Omental fat pad (tissue), 4 donors: ENCODE measurements around the gene CSNK1A1. TPM values are rescaled to one million over a fixed set of nuclear protein-coding genes. Genes with fewer than 3 reads are reported as not detected.
"Not testable (repeated sequence)": the region's sequence is repeated elsewhere in the genome, so short reads cannot be mapped to it uniquely, and the experiment has no call there.

Experiments used
- ATAC-seq: fragments of 150-250 bp; one replicate; pipeline ENCODE4 v1.9.1; 2016; ENCODE audit warnings: mild to moderate bottlenecking, moderate library complexity; ENCODE audit not compliant: low FRiP score
- DNase-seq: peaks from one replicate; pipeline ENCODE4 v3.0.0-alpha.2; 2019; ENCODE audit warnings: low spot score
- CTCF ChIP-seq, 3 donors: fragments of 450-650 bp; IDR thresholded peaks; one replicate each; pipeline ENCODE4 v1.5.1; 2016 to 2017; ENCODE audit warnings: antibody characterized with exemption in 3 of 3, mild to moderate bottlenecking in 3 of 3, moderate library complexity in 2 of 3
- total RNA-seq, 4 donors: library from RNA; depleted of rRNA; stranded (reverse); fragments of >200 nt; gene quantifications; one replicate each; pipeline ENCODE4 v1.1.0, GENCODE V29; 2016

The CSNK1A1 gene
- total RNA-seq, 4 donors from 2014 or later: 181 to 292 (median 209) TPM

DNA sequence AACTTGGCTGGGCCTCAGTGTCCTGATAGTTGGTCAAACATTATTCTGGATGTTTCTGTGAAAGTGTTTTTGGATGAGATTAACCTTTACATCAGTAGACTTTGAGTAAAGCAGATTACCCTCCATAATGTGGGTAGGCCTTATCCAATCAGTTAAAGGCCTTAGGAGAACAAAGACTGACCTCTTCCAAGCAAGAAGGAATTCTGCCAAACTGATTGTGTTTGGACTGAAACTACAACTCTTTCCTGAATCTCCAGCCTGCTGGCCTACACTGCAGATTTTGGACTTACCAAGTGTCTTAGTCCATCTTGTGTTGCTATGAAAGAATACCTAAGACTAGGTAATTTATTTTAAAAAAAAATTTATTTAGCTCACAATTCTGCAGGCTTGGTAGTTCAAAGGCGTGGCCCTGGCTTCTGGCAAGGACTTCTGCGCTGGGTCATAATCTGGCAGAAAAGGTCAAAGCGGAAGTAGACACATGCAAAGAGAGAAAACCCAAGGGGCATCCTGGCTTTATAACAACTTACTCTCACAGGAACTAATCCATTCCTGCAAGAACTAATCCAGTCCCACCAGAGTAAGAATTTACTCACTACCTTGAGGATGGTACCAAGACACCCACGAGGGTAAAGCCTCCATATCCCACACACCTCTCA, 21.5 kb upstream of the CSNK1A1 start:
- TF ChIP-seq CTCF (IDR thresholded peaks at IDR 0.05): no peak
- DNase-seq (no peak), ATAC-seq (no peak)

DNA sequence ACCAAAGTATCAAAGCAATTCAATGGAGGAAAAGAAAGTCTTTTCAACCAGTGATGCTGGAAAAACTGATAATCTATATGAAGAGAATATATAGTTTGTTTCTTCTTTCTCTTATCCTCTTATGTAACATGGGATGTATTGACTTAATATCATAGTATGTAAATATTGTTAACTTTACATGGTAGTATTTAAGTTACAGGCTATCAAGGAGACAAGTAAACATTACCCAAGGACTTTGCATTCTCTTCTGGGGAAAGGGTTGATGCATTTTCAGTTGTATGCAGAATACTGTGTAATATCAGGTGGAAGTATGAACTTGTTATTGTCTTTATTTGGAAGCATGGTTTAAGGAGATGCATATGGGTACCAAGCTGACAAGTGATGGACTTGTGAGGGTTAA, 20.9 kb upstream of the CSNK1A1 start:
- ATAC-seq (no peak), DNase-seq (no peak)
- no peak for TF ChIP-seq CTCF (IDR thresholded peaks at IDR 0.05)

DNA sequence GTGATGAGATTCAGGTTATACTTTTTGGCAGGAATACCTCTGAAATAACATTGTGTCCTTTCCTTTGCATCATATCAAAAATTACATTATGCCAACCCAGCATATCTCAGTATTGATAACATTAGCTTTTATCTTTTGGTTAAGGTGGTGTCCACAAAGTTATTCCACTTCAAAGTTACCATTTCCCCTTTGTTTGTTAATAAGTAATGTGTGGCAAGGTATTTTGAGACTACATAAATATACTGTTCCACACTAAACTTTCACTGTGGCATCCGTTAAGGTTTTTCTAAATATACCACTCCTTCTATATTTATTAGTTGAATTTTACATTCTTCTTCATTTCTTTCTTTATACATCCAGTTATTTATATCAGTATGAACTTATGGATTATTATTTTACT, 16.0 kb upstream of the CSNK1A1 start:
- no peak for TF ChIP-seq CTCF (IDR thresholded peaks at IDR 0.05)
- no peak for ATAC-seq
- no peak for DNase-seq

- ATAC-seq: peak; percentile 59
- DNase-seq: not testable (repeated sequence)
These were observed 13.4 kb upstream of the CSNK1A1 start for GRCh38 chr5:149564542-149565140.

DNA sequence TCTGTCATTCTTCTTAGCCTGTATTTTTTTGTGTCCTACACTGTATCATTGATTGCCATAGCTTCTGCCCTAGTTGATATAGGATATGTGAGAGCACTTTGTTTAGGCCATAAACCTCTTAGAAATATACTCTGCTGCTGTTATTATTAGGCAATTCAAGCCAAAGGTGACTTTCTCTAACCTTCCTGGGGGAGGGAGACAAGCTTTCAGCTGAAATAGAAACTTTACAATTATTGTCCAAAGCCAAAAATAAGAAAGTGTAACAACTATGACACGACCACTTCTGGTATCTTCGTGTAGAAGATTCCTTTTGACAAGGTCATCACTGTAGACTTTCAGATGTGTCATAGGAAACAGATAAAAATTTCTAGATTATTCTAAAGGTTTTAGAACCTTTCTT, 12.2 kb upstream of the CSNK1A1 start:
- DNase-seq (no peak), ATAC-seq (no peak)
- no peak for TF ChIP-seq CTCF (IDR thresholded peaks at IDR 0.05)

DNA sequence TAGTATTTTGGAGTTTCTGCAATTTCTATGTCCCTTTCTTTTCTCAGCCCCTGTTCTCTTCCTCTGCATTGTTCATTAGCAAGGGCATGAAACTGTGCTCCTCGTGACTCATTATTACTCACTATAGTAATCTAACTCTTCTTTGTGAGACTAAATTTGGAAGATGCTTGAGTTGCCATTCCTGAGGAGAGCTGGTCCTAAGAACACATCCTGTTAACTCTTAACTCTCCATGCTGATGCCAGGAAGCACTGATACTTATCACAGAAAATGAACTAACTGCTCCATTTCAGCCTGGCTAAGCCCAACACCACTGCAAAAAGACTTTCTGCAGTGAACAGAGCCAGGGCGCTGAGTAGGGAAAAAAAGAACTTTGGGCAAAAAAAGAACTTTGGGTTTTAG, 10.6 kb upstream of the CSNK1A1 start:
- no peak for DNase-seq
- ATAC-seq: peak; percentile 87

DNA sequence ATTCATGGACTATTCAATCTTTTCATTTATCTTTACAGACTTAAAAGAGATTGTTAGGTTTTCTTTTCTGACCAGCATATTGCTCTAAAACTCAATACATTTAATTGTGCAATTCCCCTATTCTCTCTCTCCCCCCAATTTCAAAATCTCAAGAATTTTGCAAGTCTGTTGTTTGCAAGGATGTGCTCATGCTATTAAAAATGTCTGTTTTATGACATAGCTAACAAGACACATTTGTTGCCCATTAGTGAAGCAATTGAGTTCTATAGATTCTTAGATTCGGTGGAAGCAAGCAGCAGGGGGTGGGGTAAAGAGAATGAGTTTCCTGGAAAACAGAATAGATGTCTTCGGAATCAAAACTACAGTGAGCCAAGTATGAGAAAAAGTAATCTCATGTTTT, 8.5 kb upstream of the CSNK1A1 start:
- ATAC-seq (no peak), DNase-seq (no peak)
- no peak for TF ChIP-seq CTCF (IDR thresholded peaks at IDR 0.05)

More for the DNA sequence above, 10.6 kb upstream of the CSNK1A1 start:
- TF ChIP-seq CTCF (IDR thresholded peaks at IDR 0.05): no peak
